Measurements from ENCODE around the gene CASR.

- no peak for TF ChIP-seq POLR2A (IDR thresholded peaks at IDR 0.05)
- TF ChIP-seq, protein P1, sequence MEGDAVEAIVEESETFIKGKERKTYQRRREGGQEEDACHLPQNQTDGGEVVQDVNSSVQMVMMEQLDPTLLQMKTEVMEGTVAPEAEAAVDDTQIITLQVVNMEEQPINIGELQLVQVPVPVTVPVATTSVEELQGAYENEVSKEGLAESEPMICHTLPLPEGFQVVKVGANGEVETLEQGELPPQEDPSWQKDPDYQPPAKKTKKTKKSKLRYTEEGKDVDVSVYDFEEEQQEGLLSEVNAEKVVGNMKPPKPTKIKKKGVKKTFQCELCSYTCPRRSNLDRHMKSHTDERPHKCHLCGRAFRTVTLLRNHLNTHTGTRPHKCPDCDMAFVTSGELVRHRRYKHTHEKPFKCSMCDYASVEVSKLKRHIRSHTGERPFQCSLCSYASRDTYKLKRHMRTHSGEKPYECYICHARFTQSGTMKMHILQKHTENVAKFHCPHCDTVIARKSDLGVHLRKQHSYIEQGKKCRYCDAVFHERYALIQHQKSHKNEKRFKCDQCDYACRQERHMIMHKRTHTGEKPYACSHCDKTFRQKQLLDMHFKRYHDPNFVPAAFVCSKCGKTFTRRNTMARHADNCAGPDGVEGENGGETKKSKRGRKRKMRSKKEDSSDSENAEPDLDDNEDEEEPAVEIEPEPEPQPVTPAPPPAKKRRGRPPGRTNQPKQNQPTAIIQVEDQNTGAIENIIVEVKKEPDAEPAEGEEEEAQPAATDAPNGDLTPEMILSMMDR (IDR thresholded peaks at IDR 0.05) = no peak
Measured at GRCh38 chr3:122234117-122234516, 50.6 kb downstream of the CASR start.

Measured in heart left ventricle (tissue), 13 donors.